Tibial artery (tissue), 4 donors: Measurements from ENCODE around the gene RBP3.

ENCODE experiments used
- DNase-seq, 2 donors: peaks; one replicate each; pipeline ENCODE4 v3.0.0-alpha.2; 2019
- H3K27ac ChIP-seq, 2 donors: fragments of 200-600 bp; sonication (generic) in 1 of 2; 1 replicate in 1 of 2; 2 replicates in 1 of 2; pipeline ENCODE4 v1.5.1; 2018 to 2019; ENCODE audit warnings: mild to moderate bottlenecking in 1 of 2
- H3K27me3 ChIP-seq, 2 donors: fragments of 200-600 bp; sonication (generic) in 1 of 2; one replicate each; pipeline versions ENCODE4 v1.5.1 to v1.6.0; 2016 to 2019
- H3K36me3 ChIP-seq, 3 donors: fragments of 200-600 bp; sonication (generic) in 2 of 3; one replicate each; pipeline ENCODE4 v1.5.1; 2016 to 2019; ENCODE audit warnings: mild to moderate bottlenecking in 2 of 3
- H3K4me1 ChIP-seq, 4 donors: fragments of 200-600 bp; sonication (generic) in 2 of 4; 1 replicate in 3 of 4; 2 replicates in 1 of 4; pipeline ENCODE4 v1.5.1; 2016 to 2019
- H3K4me3 ChIP-seq, 2 donors: fragments of 200-600 bp; sonication (generic) in 1 of 2; 1 replicate in 1 of 2; 2 replicates in 1 of 2; pipeline ENCODE4 v1.5.1; 2018 to 2019; ENCODE audit warnings: mild to moderate bottlenecking in 2 of 2
- H3K9me3 ChIP-seq, 3 donors: fragments of 200-600 bp; sonication (generic) in 1 of 3; one replicate each; pipeline ENCODE4 v1.5.1; 2016 to 2019
- intact Hi-C: fragments of 100-400 bp; cut with DNase I; formaldehyde crosslinking; loops from one replicate; pipeline ENCODE4 v1.15.0; 2023; ENCODE audit warnings: low total_unique reads
- TF ChIP-seq, protein P1 (sequence below), 2 experiments: fragments of 200-600 bp in 1 of 2; fragments of 450-650 bp in 1 of 2; IDR thresholded peaks; one replicate each; pipeline ENCODE4 v1.5.1; 2017 to 2019; ENCODE audit warnings: antibody characterized with exemption in 2 of 2, mild to moderate bottlenecking in 1 of 2, moderate library complexity in 1 of 2

The RBP3 gene

DNA sequence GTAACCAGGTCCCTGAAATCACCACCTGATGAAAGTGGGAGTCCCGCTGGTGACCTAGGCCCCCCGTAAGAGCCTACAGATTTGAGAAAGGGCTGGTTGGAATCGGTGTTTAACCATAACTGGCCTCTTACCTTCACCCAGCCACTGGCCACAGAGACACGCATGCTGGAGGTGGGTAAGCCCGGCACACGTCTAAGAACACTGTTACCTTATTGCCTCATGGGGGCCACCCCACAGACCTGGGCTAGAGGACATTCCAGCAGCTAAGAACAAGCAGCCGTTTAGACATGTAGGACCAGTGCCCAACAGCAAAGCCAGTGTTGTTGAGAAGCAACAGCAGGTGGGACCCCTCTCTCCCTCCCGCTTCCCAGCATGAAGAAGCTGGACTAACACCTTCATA, 28.4 kb upstream of the RBP3 start:
- intact Hi-C loops: no loop called here
- Histone ChIP-seq H3K36me3 (no peaks in the 10 kb centered on the region), H3K4me1 (no peaks in the 10 kb centered on the region), H3K9me3 (no peaks in the 10 kb centered on the region), H3K4me3 (no peak overlapping the region), H3K27ac (no peak overlapping the region), H3K27me3 (peaks cover 0 to 5% of the 10 kb centered on the region in 2 donors)
- TF ChIP-seq, protein P1, sequence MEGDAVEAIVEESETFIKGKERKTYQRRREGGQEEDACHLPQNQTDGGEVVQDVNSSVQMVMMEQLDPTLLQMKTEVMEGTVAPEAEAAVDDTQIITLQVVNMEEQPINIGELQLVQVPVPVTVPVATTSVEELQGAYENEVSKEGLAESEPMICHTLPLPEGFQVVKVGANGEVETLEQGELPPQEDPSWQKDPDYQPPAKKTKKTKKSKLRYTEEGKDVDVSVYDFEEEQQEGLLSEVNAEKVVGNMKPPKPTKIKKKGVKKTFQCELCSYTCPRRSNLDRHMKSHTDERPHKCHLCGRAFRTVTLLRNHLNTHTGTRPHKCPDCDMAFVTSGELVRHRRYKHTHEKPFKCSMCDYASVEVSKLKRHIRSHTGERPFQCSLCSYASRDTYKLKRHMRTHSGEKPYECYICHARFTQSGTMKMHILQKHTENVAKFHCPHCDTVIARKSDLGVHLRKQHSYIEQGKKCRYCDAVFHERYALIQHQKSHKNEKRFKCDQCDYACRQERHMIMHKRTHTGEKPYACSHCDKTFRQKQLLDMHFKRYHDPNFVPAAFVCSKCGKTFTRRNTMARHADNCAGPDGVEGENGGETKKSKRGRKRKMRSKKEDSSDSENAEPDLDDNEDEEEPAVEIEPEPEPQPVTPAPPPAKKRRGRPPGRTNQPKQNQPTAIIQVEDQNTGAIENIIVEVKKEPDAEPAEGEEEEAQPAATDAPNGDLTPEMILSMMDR (IDR thresholded peaks at IDR 0.05): no peak
- DNase-seq: no peak

- DNase-seq: no peak
- no peaks in the 10 kb centered on the region for H3K4me1 ChIP-seq
- H3K27me3 ChIP-seq: peaks cover 0 to 10% of the 10 kb centered on the region in 2 donors
- TF ChIP-seq, protein P1 (IDR thresholded peaks at IDR 0.05): no peak
- intact Hi-C loops: no loop called here
- no peak overlapping the region for H3K27ac ChIP-seq
- no peaks in the 10 kb centered on the region for H3K36me3 ChIP-seq
- H3K4me3 ChIP-seq: no peak overlapping the region
- no peaks in the 10 kb centered on the region for H3K9me3 ChIP-seq
Observed at GRCh38 chr10:47320812-47321211, 27.4 kb upstream of the RBP3 start.

GRCh38 chr10:47321521-47322195, 26.5 kb upstream of the RBP3 start:
- Histone ChIP-seq H3K4me1 (no peaks in the 10 kb centered on the region), H3K9me3 (no peaks in the 10 kb centered on the region), H3K4me3 (no peak overlapping the region), H3K27ac (no peak overlapping the region), H3K36me3 (no peaks in the 10 kb centered on the region), H3K27me3 (peaks cover 0 to 10% of the 10 kb centered on the region in 2 donors)
- intact Hi-C loops: no loop called here
- DNase-seq: peak in 1 of 2 donors; percentile 31
- TF ChIP-seq, protein P1 (IDR thresholded peaks at IDR 0.05): no peak

DNA sequence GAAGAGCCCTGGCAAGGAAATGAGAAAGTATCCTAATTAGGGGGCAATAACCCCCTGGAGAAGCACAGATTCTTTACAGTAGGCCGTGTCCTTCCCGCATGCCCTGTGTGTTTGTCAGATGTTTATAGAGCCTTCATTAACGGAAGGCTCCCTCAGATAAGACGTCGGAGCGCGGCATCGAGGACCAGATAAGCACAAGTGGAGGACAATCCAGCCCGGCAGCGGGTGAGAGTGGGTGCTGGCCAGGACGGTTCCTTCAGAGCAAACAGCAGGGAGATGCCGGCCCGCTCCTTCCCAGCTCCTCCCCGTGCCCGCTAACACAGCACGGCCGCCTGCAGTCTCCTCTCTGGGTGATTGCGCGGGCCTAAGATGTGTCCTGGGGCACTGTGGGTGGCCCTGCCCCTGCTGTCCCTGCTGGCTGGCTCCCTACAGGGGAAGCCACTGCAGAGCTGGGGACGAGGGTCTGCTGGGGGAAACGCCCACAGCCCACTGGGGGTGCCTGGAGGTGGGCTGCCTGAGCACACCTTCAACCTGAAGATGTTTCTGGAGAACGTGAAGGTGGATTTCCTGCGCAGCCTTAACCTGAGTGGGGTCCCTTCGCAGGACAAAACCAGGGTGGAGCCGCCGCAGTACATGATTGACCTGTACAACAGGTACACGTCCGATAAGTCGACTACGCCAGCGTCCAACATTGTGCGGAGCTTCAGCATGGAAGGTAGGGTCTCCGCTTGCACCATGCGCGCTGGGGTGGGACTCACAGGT, 25.7 kb upstream of the RBP3 start, which contains the start of gene GDF2:
TSS of gene GDF2 (plus strand) at position 155 of the 762 bp plus-strand sequence. CDS start at position 370, 215 bp downstream.
- Histone ChIP-seq H3K4me3 (no peak within 1 kb of the TSS), H3K9me3 (no peaks in the 10 kb centered on the region), H3K27ac (no peak within 1 kb of the TSS), H3K27me3 (peaks cover 0 to 10% of the 10 kb centered on the region in 2 donors), H3K36me3 (no peaks in the 10 kb centered on the region), H3K4me1 (no peaks in the 10 kb centered on the region)
- DNase-seq: peak in 1 of 2 donors; percentile 51
- TF ChIP-seq, protein P1 (IDR thresholded peaks at IDR 0.05): no peak
- intact Hi-C loops: no loop called here

- DNase-seq: no peak
- Histone ChIP-seq H3K27ac (no peak overlapping the region), H3K36me3 (no peaks in the 10 kb centered on the region), H3K4me3 (no peak overlapping the region), H3K4me1 (no peaks in the 10 kb centered on the region), H3K27me3 (peaks cover 0 to 10% of the 10 kb centered on the region in 2 donors), H3K9me3 (no peaks in the 10 kb centered on the region)
- intact Hi-C loops: no loop called here
- TF ChIP-seq, protein P1 (IDR thresholded peaks at IDR 0.05): no peak
Observed at GRCh38 chr10:47323087-47323486, 25.1 kb upstream of the RBP3 start.
